ENCODE measurements around the gene PTER. TPM values are rescaled to one million over a fixed set of nuclear protein-coding genes. Genes with fewer than 3 reads are reported as not detected.

PTER gene
- total RNA-seq, 2 donors from 2014 or later: 8.3 to 9.0 TPM

DNA sequence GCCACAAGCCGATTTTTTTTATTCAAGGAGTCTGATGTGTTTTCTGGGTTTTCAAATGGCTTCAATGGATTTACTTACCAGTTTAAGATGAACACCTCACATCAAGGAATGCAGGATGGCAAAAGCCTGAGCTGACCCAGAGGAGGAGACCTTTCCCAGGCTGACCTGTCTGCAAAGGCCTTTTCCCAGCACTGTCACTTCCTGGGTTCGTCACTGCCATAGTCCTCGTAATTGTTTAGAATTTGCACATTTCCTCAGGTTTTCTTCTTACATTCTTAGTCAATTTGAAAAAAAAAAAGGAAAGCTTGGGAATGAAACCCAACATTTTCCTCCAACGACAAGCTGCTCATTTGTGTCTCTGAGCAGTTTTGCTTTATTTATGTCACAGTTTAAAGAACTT, 42.0 kb downstream of the PTER start:
- no peak for DNase-seq
- H3K9me3 Mint-ChIP-seq: no peaks in the 10 kb centered on the region
- no peaks in the 10 kb centered on the region for H3K36me3 ChIP-seq (ENCODE audit: control insufficient read depth, insufficient read depth, low read length)
- no peak overlapping the region for H3K4me3 ChIP-seq (ENCODE audit: low read length)
- no peak overlapping the region for H3K4me3 Mint-ChIP-seq
- TF ChIP-seq, protein P1, sequence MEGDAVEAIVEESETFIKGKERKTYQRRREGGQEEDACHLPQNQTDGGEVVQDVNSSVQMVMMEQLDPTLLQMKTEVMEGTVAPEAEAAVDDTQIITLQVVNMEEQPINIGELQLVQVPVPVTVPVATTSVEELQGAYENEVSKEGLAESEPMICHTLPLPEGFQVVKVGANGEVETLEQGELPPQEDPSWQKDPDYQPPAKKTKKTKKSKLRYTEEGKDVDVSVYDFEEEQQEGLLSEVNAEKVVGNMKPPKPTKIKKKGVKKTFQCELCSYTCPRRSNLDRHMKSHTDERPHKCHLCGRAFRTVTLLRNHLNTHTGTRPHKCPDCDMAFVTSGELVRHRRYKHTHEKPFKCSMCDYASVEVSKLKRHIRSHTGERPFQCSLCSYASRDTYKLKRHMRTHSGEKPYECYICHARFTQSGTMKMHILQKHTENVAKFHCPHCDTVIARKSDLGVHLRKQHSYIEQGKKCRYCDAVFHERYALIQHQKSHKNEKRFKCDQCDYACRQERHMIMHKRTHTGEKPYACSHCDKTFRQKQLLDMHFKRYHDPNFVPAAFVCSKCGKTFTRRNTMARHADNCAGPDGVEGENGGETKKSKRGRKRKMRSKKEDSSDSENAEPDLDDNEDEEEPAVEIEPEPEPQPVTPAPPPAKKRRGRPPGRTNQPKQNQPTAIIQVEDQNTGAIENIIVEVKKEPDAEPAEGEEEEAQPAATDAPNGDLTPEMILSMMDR (conservative IDR thresholded peaks at IDR 0.05): no peak
- no peaks in the 10 kb centered on the region for H3K4me1 Mint-ChIP-seq
- no peaks in the 10 kb centered on the region for H3K27me3 Mint-ChIP-seq (ENCODE audit: insufficient read depth)
- H3K36me3 Mint-ChIP-seq (ENCODE audit: low read depth): no peaks in the 10 kb centered on the region
- no peak overlapping the region for H3K27ac ChIP-seq (ENCODE audit: low read depth, low read length)
- H3K4me1 ChIP-seq (ENCODE audit: control insufficient read depth, insufficient read depth, low read length): no peaks in the 10 kb centered on the region
- no peaks in the 10 kb centered on the region for H3K27me3 ChIP-seq (ENCODE audit: control insufficient read depth, insufficient read depth, low read length, poor library complexity, severe bottlenecking)
- H3K9me3 ChIP-seq (ENCODE audit: control insufficient read depth, low read length): no peaks in the 10 kb centered on the region
- WGBS, 2 experiments (ENCODE audit: insufficient coverage in 1 of 2, insufficient read length in 1 of 2): 94 to 100% methylated on average over 4 of the region's 4 CpGs
- no peak overlapping the region for H3K27ac Mint-ChIP-seq
- no peak overlapping the region for H3K9ac ChIP-seq (ENCODE audit: extremely low read depth, low read length, poor library complexity, severe bottlenecking)

DNA sequence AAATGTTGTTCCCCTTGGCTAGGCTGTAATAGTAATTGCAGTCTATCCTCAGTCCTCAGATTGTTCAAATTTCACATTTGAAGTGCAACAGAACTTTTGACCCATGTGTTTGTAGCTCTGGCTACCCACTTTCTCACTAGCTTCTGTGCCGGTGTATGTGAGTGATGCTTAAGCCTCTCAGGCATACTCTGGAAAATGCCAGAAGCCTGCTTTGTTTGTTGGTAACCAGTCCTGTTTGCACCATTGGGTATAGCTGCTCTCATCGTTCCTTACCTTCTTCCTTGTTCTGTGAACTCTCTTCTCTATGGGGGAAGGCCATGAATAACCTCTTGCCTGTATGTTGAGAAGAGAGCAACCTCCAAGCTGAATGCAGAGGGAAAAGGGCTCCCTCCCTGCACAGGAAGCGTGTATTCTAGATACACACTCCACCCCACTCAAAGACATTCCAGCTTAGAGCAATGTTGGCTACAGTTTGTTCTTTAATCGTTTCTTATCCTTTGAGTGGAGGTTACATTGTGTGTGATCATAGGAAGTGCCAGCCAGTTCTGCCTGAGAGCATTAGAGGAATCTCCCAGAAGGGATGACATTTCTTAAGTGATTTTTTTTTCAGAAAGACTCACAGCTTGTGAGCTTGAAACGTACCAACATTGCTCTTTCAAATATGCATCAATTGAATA, 44.4 kb downstream of the PTER start:
- 88 to 90% methylated on average over 3 to 4 of the region's 5 CpGs for WGBS, 2 experiments (ENCODE audit: insufficient coverage in 1 of 2, insufficient read length in 1 of 2)
- Mint-ChIP-seq H3K9me3 (no peaks in the 10 kb centered on the region), H3K4me1 (no peaks in the 10 kb centered on the region), H3K36me3 (ENCODE audit: low read depth) (peaks cover 2% of the 10 kb centered on the region), H3K27me3 (ENCODE audit: insufficient read depth) (no peaks in the 10 kb centered on the region), H3K4me3 (no peak overlapping the region), H3K27ac (no peak overlapping the region)
- no peak overlapping the region for H3K9ac ChIP-seq (ENCODE audit: extremely low read depth, low read length, poor library complexity, severe bottlenecking)
- TF ChIP-seq, protein P1 (conservative IDR thresholded peaks at IDR 0.05): no peak
- no peak overlapping the region for H3K4me3 ChIP-seq (ENCODE audit: low read length)
- H3K27ac ChIP-seq (ENCODE audit: low read depth, low read length): no peak overlapping the region
- no peaks in the 10 kb centered on the region for H3K4me1 ChIP-seq (ENCODE audit: control insufficient read depth, insufficient read depth, low read length)
- H3K27me3 ChIP-seq (ENCODE audit: control insufficient read depth, insufficient read depth, low read length, poor library complexity, severe bottlenecking): no peaks in the 10 kb centered on the region
- no peak for DNase-seq
- H3K9me3 ChIP-seq (ENCODE audit: control insufficient read depth, low read length): no peaks in the 10 kb centered on the region
- no peaks in the 10 kb centered on the region for H3K36me3 ChIP-seq (ENCODE audit: control insufficient read depth, insufficient read depth, low read length)

DNA sequence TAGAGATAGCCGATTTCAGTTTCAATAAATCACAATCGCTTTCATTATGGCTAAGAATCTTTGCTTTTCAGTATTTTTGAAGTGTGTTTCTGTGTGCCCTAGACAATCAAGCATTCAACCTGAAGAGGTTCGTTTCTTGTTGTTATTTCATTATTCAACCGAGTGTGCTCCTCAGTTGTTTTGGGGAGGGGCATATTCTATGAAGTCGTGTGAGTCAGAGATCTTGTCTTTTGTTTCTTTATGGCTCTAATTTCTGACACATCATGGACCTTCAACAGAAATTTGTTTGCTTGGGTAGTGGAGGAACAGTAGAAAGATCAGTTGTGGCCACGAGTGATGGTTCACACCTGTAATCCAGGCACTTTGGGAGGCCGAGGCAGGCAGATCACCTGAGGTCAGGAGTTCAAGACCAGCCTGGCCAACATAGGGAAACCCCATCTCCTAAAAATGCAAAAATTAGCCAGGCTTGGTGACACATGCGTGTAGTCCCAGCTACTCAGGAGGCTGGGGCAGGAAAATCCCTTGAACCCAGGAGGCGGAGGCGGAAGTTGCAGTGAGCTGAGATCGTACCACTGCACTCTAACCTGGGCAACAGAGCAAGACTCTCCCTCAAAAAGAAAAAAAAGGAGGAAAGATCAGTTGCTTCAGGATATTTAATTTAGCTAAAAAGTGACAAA, 46.6 kb downstream of the PTER start:
- H3K27ac ChIP-seq (ENCODE audit: low read depth, low read length): no peak overlapping the region
- H3K9me3 Mint-ChIP-seq: no peaks in the 10 kb centered on the region
- no peak overlapping the region for H3K4me3 ChIP-seq (ENCODE audit: low read length)
- H3K27me3 ChIP-seq (ENCODE audit: control insufficient read depth, insufficient read depth, low read length, poor library complexity, severe bottlenecking): no peaks in the 10 kb centered on the region
- no peak overlapping the region for H3K9ac ChIP-seq (ENCODE audit: extremely low read depth, low read length, poor library complexity, severe bottlenecking)
- H3K4me1 Mint-ChIP-seq: no peaks in the 10 kb centered on the region
- H3K27ac Mint-ChIP-seq: no peak overlapping the region
- H3K4me1 ChIP-seq (ENCODE audit: control insufficient read depth, insufficient read depth, low read length): no peaks in the 10 kb centered on the region
- no peak for DNase-seq
- no peaks in the 10 kb centered on the region for H3K36me3 ChIP-seq (ENCODE audit: control insufficient read depth, insufficient read depth, low read length)
- no peaks in the 10 kb centered on the region for H3K27me3 Mint-ChIP-seq (ENCODE audit: insufficient read depth)
- no peaks in the 10 kb centered on the region for H3K9me3 ChIP-seq (ENCODE audit: control insufficient read depth, low read length)
- 92 to 96% methylated on average over 4 to 11 of the region's 11 CpGs for WGBS, 2 experiments (ENCODE audit: insufficient coverage in 1 of 2, insufficient read length in 1 of 2)
- peaks cover 2% of the 10 kb centered on the region for H3K36me3 Mint-ChIP-seq (ENCODE audit: low read depth)
- TF ChIP-seq, protein P1 (conservative IDR thresholded peaks at IDR 0.05): no peak
- H3K4me3 Mint-ChIP-seq: no peak overlapping the region
